PC-3 (cell line): Measurements from ENCODE around the gene OGFRL1. TPM values are rescaled to one million over a fixed set of nuclear protein-coding genes. Genes with fewer than 3 reads are reported as not detected.

Experiments used
- ATAC-seq: fragments of 200-7000 bp; cut with Tn5 transposase; 2 replicates; pipeline ENCODE4 v1.9.1; 2020; ENCODE audit warnings: mild to moderate bottlenecking, moderate library complexity
- BruUV-seq: library from RNA; stranded (reverse); fragments of 400-500 nt; replicated peaks from 2 replicates; lab custom pipeline; 2021; lab: Mats Ljungman, UMichigan
- CTCF ChIA-PET: fragments of 300-600 bp; sonication (Branson Sonifier 250); formaldehyde crosslinking; loops from one replicate; lab custom pipeline; 2022; ENCODE audit warnings: antibody characterized with exemption; lab: Charles Lee
- POLR2A ChIA-PET: fragments of 300-600 bp; sonication (Branson Sonifier 250); formaldehyde crosslinking; loops from one replicate; lab custom pipeline; 2022; ENCODE audit warnings: antibody characterized with exemption; ENCODE audit not compliant: unreplicated experiment; lab: Charles Lee
- DNase-seq: peaks from one replicate; pipeline ENCODE4 v3.0.0-alpha.2; 2015
- H2AFZ ChIP-seq: fragments of 300-600 bp; sonication (generic); 2 replicates; pipeline ENCODE4 v1.6.0; 2016; ENCODE audit warnings: antibody characterized with exemption, low read length
- H3F3A ChIP-seq: fragments of 300-600 bp; sonication (generic); one replicate; pipeline ENCODE4 v1.6.0; 2017; ENCODE audit warnings: antibody characterized with exemption, low read length, control low read depth, mild to moderate bottlenecking; ENCODE audit not compliant: unreplicated experiment
- H3K27ac ChIP-seq: fragments of 300-600 bp; sonication (generic); 2 replicates; pipeline ENCODE4 v1.5.1; 2016; ENCODE audit warnings: mild to moderate bottlenecking, low read length
- H3K27me3 ChIP-seq: fragments of 300-600 bp; sonication (generic); 2 replicates; pipeline ENCODE4 v1.6.1; 2016; ENCODE audit warnings: low read length, mixed read lengths
- H3K36me3 ChIP-seq: fragments of 300-600 bp; sonication (generic); 2 replicates; pipeline ENCODE4 v1.6.1; 2016; ENCODE audit warnings: low read depth, mixed run types, low read length, mixed read lengths
- H3K4me1 ChIP-seq: fragments of 300-600 bp; sonication (generic); 2 replicates; pipeline ENCODE4 v1.5.1; 2016; ENCODE audit warnings: low read length; ENCODE audit not compliant: insufficient read depth
- H3K4me2 ChIP-seq: fragments of 300-600 bp; sonication (generic); 2 replicates; pipeline ENCODE4 v1.6.0; 2016; ENCODE audit warnings: low read length
- H3K4me3 ChIP-seq: fragments of 300-600 bp; sonication (generic); 2 replicates; pipeline ENCODE4 v1.5.1; 2016; ENCODE audit warnings: mild to moderate bottlenecking, low read length, mixed read lengths
- H3K79me2 ChIP-seq: fragments of 300-600 bp; sonication (generic); 2 replicates; pipeline ENCODE4 v1.6.1; 2017; ENCODE audit warnings: low read length, mixed read lengths
- H3K9ac ChIP-seq: fragments of 300-600 bp; sonication (generic); 2 replicates; pipeline ENCODE4 v1.6.0; 2016; ENCODE audit warnings: mild to moderate bottlenecking, low read length
- H3K9me2 ChIP-seq: fragments of 300-600 bp; sonication (generic); replicated peaks from 2 replicates; pipeline ENCODE4 v1.6.1; 2016; ENCODE audit warnings: mixed run types, low read length, mixed read lengths
- H3K9me3 ChIP-seq: fragments of 300-600 bp; sonication (generic); 2 replicates; pipeline ENCODE4 v1.6.1; 2016; ENCODE audit warnings: low read length, mixed read lengths
- H4K20me1 ChIP-seq: fragments of 300-600 bp; sonication (generic); 2 replicates; pipeline ENCODE4 v1.6.1; 2016; ENCODE audit warnings: low read length, mixed read lengths
- EZH2 ChIP-seq: fragments of 300-600 bp; sonication (generic); IDR thresholded peaks from one replicate; pipeline ENCODE4 v1.6.1; 2017; ENCODE audit warnings: antibody characterized with exemption, mild to moderate bottlenecking, low read length; ENCODE audit not compliant: unreplicated experiment
- EZH2phosphoT487 ChIP-seq: fragments of 300-600 bp; sonication (generic); IDR thresholded peaks from 2 replicates; pipeline ENCODE4 v1.6.1; 2018; ENCODE audit warnings: mild to moderate bottlenecking, antibody characterized with exemption, low read length, borderline replicate concordance
- intact Hi-C: fragments of 100-400 bp; cut with micrococcal nuclease; formaldehyde crosslinking; loops from 2 replicates; pipeline ENCODE4 v1.9.0; 2023
- total RNA-seq: library from RNA; depleted of rRNA; stranded (reverse); fragments of >200 nt; gene quantifications from 2 replicates; pipeline ENCODE4 v1.2.3, GENCODE V29; 2014
- TF ChIP-seq, protein P1 (sequence below): fragments of 300-600 bp; sonication (generic); conservative IDR thresholded peaks from 2 replicates; pipeline ENCODE4 v1.5.1; 2017; ENCODE audit warnings: antibody characterized with exemption, low read depth, mild to moderate bottlenecking, low read length

The OGFRL1 gene
- total RNA-seq, 1 experiment from 2014 or later = 5.2 TPM

DNA sequence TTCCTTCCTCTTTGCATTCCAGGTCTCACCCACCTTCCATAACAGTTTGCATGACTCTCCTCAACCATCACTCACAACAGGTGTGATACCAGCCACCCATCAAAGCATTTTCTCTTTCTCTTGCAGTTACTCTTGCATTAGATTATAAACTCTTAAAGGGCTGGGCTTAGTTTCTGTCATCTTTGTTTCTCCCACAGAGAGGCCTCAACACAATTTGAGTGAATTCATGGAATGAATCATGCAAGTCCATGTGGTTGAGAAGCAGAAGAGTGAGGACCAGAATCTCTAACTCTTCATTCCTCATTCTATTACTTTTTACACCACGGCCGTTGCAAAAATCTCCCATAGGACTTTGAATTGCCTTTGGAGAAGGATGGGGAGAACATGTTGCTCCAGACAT, 31.4 kb downstream of the OGFRL1 start:
- H3K9me2 ChIP-seq = no peaks in the 10 kb centered on the region
- H3K9me3 ChIP-seq = no peaks in the 10 kb centered on the region
- no TSS peak for BruUV-seq
- H3K4me3 ChIP-seq = no peak overlapping the region
- no peak overlapping the region for H3K9ac ChIP-seq
- H3K4me1 ChIP-seq = no peaks in the 10 kb centered on the region
- no peak overlapping the region for H3K4me2 ChIP-seq
- H3K36me3 ChIP-seq = no peaks in the 10 kb centered on the region
- no peak overlapping the region for H3K27ac ChIP-seq
- DNase-seq = no peak
- no peaks in the 10 kb centered on the region for H3K27me3 ChIP-seq
- no peak overlapping the region for H2AFZ ChIP-seq
- no peaks in the 10 kb centered on the region for H3F3A ChIP-seq
- H3K79me2 ChIP-seq = no peaks in the 10 kb centered on the region
- TF ChIP-seq, protein P1, sequence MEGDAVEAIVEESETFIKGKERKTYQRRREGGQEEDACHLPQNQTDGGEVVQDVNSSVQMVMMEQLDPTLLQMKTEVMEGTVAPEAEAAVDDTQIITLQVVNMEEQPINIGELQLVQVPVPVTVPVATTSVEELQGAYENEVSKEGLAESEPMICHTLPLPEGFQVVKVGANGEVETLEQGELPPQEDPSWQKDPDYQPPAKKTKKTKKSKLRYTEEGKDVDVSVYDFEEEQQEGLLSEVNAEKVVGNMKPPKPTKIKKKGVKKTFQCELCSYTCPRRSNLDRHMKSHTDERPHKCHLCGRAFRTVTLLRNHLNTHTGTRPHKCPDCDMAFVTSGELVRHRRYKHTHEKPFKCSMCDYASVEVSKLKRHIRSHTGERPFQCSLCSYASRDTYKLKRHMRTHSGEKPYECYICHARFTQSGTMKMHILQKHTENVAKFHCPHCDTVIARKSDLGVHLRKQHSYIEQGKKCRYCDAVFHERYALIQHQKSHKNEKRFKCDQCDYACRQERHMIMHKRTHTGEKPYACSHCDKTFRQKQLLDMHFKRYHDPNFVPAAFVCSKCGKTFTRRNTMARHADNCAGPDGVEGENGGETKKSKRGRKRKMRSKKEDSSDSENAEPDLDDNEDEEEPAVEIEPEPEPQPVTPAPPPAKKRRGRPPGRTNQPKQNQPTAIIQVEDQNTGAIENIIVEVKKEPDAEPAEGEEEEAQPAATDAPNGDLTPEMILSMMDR = no peak
- no peak for TF ChIP-seq EZH2
- no peak for TF ChIP-seq EZH2phosphoT487
- CTCF ChIA-PET = no interaction called here
- POLR2A ChIA-PET = no interaction called here
- no peaks in the 10 kb centered on the region for H4K20me1 ChIP-seq
- no peak for ATAC-seq
- intact Hi-C loops = no loop called here

DNA sequence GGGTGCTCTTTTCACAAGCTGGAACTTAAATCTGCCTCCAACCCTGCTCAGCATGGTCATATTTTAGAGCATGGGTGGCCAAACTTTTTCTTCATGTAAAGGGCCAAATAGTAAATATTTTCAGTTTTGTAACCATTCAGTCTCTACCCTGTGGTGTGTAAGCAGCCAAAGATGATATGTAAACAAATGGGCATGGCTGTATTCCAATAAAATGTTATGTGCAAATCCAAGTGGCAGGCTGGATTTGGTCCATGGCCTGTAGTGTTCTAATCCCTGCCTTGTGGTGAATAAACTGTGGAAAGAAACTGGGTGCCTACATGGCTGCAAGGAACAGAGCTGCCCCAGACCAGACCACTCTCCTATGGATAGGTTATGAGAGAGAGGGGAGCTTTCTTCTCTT, 32.7 kb downstream of the OGFRL1 start:
- H3K4me2 ChIP-seq = no peak overlapping the region
- H3K9me2 ChIP-seq = no peaks in the 10 kb centered on the region
- intact Hi-C loops = no loop called here
- DNase-seq (peak; percentile 7), ATAC-seq (no peak)
- no peaks in the 10 kb centered on the region for H3K27me3 ChIP-seq
- TF ChIP-seq, protein P1 = no peak
- TF ChIP-seq EZH2phosphoT487 = no peak
- no peak for TF ChIP-seq EZH2
- H3K36me3 ChIP-seq = no peaks in the 10 kb centered on the region
- no TSS peak for BruUV-seq
- H3K79me2 ChIP-seq = no peaks in the 10 kb centered on the region
- no peak overlapping the region for H3K4me3 ChIP-seq
- no peaks in the 10 kb centered on the region for H3K9me3 ChIP-seq
- H3K27ac ChIP-seq = no peak overlapping the region
- ChIA-PET CTCF (no interaction called here), POLR2A (no interaction called here)
- no peak overlapping the region for H2AFZ ChIP-seq
- no peaks in the 10 kb centered on the region for H3F3A ChIP-seq
- no peak overlapping the region for H3K9ac ChIP-seq
- no peaks in the 10 kb centered on the region for H4K20me1 ChIP-seq
- no peaks in the 10 kb centered on the region for H3K4me1 ChIP-seq

GRCh38 chr6:71324194-71324785, 35.7 kb downstream of the OGFRL1 start:
- ChIA-PET POLR2A (no interaction called here), CTCF (no interaction called here)
- Histone ChIP-seq H3K36me3 (no peaks in the 10 kb centered on the region), H3F3A (no peaks in the 10 kb centered on the region), H3K27ac (no peak overlapping the region), H2AFZ (no peak overlapping the region), H3K9me2 (no peaks in the 10 kb centered on the region), H3K9me3 (no peaks in the 10 kb centered on the region), H3K4me1 (no peaks in the 10 kb centered on the region), H3K4me3 (no peak overlapping the region), H3K9ac (no peak overlapping the region), H4K20me1 (no peaks in the 10 kb centered on the region), H3K27me3 (no peaks in the 10 kb centered on the region), H3K4me2 (no peak overlapping the region), H3K79me2 (no peaks in the 10 kb centered on the region)
- no peak for ATAC-seq
- intact Hi-C loops = no loop called here
- DNase-seq = no peak
- no TSS peak for BruUV-seq
- TF ChIP-seq, protein P1 = no peak
- no peak for TF ChIP-seq EZH2phosphoT487
- TF ChIP-seq EZH2 = no peak
